HG03175 (cell line): ENCODE data around the gene PCDHA13.
"Not testable (repeated sequence)": the region's sequence is repeated elsewhere in the genome, so short reads cannot be mapped to it uniquely, and the experiment has no call there.

Source experiments
- ATAC-seq: cut with Tn5 transposase; IDR thresholded peaks from one replicate; pipeline ENCODE4 v1.9.1; 2021; ENCODE audit warnings: mild to moderate bottlenecking, moderate library complexity; ENCODE audit not compliant: unreplicated experiment

Gene PCDHA13

GRCh38 chr5:140868721-140869554 is 13.0 kb upstream of the PCDHA13 start, which contains the start of gene PCDHA11:
Gene PCDHA11, plus strand, starts transcription at chr5:140868957. Its CDS starts 147 bp downstream, at chr5:140869104.
- ATAC-seq = no peak

DNA sequence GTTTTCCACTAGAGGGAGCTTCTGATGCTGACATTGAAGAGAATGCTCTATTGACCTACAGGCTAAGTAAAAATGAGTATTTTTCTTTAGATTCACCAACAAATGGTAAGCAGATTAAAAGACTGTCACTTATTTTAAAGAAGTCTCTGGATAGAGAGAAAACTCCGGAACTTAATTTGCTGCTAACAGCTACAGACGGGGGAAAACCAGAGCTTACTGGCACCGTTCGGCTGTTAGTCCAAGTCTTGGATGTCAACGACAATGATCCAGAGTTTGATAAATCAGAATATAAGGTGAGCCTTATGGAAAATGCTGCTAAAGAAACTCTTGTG is 12.4 kb upstream of the PCDHA13 start:
- no peak for ATAC-seq

GRCh38 chr5:140870221-140871201 is 11.4 kb upstream of the PCDHA13 start:
- no peak for ATAC-seq

- ATAC-seq = no peak
These were observed 6.5 kb upstream of the PCDHA13 start, which contains the start of gene PCDHA12 for GRCh38 chr5:140875085-140876065. Gene PCDHA12, plus strand, starts transcription at chr5:140875308. Its CDS starts 165 bp downstream, at chr5:140875473.

GRCh38 chr5:140876541-140877261 is 5.2 kb upstream of the PCDHA13 start:
- ATAC-seq = not testable (repeated sequence)

DNA sequence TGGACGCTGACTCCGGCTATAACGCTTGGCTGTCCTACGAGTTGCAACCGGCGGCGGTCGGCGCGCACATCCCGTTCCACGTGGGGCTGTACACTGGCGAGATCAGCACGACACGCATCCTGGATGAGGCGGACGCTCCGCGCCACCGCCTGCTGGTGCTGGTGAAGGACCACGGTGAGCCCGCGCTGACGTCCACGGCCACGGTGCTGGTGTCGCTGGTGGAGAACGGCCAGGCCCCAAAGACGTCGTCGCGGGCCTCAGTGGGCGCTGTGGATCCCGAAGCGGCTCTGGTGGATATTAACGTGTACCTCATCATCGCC is 4.7 kb upstream of the PCDHA13 start:
- ATAC-seq = no peak

GRCh38 chr5:140882591-140882899 is 621 bp downstream of the PCDHA13 start:
- ATAC-seq = no peak

GRCh38 chr5:140883373-140883772 is 1.4 kb downstream of the PCDHA13 start:
- no peak for ATAC-seq

DNA sequence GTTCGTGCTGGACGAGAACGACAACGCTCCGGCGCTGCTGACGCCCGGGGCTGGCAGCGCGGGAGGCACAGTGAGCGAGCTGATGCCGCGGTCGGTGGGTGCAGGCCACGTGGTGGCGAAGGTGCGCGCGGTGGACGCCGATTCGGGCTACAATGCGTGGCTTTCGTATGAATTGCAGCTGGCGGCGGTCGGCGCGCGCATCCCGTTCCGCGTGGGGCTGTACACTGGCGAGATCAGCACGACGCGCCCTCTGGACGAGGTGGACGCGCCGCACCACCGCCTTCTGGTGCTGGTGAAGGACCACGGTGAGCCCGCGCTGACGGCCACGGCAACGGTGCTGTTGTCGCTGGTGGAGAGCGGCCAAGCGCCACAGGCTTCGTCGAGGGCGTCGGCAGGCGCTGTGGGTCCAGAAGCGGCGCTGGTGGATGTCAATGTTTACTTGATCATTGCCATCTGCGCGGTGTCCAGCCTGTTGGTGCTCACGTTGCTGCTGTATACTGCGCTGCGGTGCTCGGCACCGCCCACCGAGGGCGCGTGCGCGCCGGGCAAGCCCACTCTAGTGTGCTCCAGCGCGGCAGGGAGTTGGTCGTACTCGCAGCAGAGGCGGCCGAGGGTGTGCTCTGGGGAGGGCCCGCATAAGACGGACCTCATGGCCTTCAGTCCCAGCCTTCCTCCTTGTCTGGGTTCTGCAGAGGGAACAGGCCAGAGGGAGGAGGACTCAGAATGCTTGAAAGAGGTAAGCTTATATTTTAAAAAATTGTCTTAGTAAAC is 2.2 kb downstream of the PCDHA13 start:
- no peak for ATAC-seq

DNA sequence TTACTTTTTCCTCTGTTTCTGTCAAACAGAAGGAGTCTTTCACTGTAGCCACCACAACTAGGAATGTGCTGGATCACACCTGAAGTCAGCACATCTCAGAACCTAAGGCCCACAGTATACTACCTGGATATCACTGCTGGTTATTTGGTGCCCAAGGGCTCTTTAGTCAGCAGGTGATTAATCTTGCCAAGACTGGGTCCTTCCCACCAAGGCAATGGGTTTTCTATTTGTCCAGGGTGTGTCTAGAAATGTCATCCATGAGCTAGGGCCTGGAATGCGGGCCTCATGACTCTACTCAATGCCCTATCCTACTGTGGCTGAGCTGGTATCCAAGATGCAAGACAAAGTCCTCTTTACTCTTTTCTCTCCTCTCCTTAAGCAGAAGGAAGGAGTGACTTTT is 34.4 kb downstream of the PCDHA13 start:
- ATAC-seq = no peak

DNA sequence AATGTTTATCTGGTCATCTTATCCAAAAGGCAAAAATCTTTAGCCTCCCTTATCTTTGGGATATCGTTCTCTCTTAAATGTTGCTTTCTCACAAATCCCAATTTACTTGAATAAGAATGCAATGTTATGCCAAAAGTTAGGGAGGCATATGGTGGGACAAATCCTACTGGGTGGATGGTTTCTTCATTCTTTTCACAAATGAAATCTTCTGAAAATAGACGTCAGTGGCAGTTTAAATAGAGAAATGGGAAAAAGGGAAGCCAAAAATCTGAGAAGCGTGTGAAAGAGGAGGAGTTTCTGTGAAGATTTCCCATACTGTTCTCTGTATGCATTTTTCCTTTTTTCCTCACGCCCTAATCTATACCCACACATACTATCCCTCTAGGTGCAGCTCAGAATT is 41.7 kb downstream of the PCDHA13 start:
- ATAC-seq = no peak

DNA sequence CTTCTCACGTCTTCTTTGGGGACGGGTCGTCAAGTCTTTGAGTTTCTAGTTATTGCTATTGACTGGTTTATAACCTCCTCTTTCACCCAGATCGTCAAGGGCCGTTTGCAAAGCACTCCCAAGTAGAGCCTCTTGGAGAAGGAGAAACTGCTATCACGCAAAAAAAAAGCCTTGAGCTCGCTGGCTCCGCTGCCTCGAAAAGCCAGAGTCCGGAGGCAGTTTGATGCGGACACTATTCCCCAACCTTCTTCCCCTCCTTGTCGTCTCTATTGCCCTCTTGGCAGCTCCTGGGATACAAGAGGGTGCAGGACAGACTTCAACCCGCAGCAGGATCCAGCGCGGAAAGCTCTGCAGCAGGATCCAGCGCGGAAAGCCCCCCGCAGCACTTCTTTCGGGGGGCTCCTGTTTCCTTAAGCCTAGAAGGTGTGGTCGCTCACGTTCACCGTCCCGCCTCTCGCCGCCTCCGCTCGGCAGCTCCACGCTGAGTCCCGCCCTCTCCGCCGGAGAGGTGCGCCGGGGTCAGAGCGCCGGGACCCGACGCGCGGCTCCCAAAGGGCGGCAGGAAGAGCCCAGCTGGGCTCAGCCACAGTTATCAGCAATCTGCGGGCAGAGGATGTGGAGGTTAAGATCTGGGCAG is 44.0 kb downstream of the PCDHA13 start, which contains the start of gene PCDHAC1:
TSS of gene PCDHAC1 (plus strand) at position 494 of the 637 bp plus-strand sequence. CDS start 594 bp downstream, outside the sequence.
- no peak for ATAC-seq

DNA sequence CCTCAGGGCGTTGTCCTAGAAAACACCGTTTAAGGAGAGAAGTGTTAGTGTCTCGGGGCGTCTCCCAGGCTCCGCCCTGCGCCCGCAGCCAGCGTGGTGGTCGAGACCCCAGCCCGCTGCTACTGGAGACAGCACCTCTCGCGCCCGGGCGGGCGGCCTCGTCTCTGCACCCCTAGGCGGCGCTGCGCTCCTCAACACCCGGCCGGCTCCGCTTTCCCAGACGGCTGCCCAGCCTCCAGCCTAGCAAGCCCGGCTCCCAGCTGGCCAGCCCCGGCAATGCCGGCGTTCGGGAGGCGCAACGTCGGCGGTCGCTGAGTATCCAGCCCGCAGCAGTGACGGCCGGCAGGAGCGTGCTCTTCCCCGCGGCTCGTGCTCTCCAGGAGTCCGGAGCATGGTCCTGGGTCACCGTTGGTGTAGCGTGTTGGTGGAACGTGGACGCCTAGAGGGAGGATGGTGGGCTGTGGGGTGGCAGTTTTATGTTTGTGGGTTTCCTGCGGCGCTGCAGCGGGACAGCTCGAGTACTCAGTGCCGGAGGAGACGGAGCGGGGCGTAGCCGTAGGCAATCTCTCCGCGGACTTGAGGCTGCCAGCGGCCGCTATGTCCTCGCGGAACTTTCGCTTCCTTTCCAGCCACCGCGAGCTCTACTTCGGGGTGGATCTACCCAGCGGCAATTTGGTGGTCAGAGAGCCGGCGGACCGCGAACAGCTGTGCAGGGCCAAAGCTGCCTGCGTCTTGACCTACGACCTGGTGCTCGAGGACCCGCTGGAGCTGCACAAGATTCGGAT is 44.7 kb downstream of the PCDHA13 start:
- ATAC-seq = no peak

DNA sequence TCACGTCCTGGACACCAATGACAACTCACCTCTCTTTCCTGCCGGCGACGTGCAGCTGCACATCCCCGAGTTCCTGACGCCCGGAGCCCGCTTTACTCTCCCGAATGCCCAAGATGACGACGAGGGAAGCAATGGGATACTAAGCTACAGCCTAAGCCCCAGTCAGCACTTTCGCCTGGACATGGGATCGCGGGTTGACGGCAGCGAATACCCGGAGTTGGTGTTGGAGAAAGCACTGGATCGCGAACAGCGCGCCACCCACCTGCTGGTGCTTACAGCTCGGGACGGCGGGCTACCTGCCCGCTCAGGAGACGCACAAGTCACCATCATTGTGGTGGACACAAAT is 45.3 kb downstream of the PCDHA13 start:
- ATAC-seq = no peak
